ENCODE measurements around the gene MYOF.
A peak's percentile ranks its signal among the peaks of the same experiment; 100 is the strongest.

Gene MYOF, protein sequence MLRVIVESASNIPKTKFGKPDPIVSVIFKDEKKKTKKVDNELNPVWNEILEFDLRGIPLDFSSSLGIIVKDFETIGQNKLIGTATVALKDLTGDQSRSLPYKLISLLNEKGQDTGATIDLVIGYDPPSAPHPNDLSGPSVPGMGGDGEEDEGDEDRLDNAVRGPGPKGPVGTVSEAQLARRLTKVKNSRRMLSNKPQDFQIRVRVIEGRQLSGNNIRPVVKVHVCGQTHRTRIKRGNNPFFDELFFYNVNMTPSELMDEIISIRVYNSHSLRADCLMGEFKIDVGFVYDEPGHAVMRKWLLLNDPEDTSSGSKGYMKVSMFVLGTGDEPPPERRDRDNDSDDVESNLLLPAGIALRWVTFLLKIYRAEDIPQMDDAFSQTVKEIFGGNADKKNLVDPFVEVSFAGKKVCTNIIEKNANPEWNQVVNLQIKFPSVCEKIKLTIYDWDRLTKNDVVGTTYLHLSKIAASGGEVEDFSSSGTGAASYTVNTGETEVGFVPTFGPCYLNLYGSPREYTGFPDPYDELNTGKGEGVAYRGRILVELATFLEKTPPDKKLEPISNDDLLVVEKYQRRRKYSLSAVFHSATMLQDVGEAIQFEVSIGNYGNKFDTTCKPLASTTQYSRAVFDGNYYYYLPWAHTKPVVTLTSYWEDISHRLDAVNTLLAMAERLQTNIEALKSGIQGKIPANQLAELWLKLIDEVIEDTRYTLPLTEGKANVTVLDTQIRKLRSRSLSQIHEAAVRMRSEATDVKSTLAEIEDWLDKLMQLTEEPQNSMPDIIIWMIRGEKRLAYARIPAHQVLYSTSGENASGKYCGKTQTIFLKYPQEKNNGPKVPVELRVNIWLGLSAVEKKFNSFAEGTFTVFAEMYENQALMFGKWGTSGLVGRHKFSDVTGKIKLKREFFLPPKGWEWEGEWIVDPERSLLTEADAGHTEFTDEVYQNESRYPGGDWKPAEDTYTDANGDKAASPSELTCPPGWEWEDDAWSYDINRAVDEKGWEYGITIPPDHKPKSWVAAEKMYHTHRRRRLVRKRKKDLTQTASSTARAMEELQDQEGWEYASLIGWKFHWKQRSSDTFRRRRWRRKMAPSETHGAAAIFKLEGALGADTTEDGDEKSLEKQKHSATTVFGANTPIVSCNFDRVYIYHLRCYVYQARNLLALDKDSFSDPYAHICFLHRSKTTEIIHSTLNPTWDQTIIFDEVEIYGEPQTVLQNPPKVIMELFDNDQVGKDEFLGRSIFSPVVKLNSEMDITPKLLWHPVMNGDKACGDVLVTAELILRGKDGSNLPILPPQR (N-terminal part only)

GRCh38 chr10:93482145-93482834 is at the start of gene MYOF:
Gene MYOF, minus strand, starts transcription at chr10:93482334. Its CDS starts 140 bp downstream, at chr10:93482194.
- DNase-seq (ENCODE audit: low read depth): no peak

DNA sequence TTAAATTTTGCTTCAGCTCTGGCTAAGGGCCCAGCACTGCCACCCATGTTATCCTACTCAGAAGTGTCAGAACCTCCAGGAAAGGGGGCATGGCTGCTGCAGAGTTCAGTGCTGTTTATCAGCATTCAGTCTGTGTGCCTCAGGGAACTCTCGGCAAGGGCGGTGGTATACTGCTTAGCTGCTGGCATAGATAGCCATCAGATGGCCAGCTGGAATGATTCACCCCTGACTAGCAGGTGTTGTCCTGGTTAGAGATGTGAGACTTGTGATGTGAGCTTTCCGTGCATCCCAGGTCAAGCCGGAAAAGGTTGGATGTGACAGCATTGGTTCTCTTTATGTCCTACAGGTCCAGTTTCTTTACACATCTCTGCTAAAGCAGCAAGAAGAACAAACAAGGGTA is 36.4 kb upstream of the MYOF start:
- DNase-seq (ENCODE audit: low read depth): no peak

DNA sequence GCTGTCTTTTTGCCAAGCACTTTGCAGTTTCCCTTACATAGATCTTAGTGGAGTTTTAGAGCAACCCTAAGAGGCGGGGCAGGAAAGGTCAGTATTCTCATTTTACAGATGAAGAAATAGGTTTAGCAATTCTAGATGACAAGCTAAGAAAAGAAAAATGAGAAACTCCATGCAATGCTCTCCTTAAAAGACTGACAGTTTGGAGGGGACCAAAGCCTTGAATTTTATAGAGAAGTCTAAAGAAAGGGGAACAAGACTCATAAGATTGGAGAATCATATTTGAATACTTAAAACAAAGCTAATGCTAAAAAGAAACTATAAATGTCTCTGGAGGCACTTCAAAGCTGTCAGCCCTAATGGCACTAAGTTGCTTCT is 33.9 kb upstream of the MYOF start:
- no peak for DNase-seq (ENCODE audit: low read depth)

GRCh38 chr10:93515071-93516005 is 33.2 kb upstream of the MYOF start:
- no peak for DNase-seq (ENCODE audit: low read depth)

DNA sequence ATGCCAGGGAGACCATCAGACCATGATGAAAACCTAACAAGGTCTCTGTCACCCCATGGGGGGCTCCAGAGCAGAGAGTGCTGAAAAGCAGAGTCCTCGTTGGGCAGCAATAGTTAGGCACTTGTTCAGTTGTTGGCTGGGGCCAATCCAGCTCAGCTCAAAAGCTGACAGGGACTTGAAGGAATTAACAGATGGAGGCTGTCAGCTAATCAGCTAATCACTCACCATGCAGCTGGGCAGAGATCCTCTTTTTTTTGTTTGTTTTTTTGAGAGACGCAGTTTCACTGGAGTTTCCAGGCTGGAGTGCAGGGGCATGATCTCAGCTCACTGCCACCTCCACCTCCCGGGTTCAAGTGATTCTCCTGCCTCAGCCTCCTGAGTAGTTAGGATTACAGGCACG is 32.4 kb upstream of the MYOF start:
- DNase-seq (ENCODE audit: low read depth): no peak

- DNase-seq (ENCODE audit: low read depth): no peak
These were observed 31.0 kb upstream of the MYOF start for GRCh38 chr10:93513091-93513490.

GRCh38 chr10:93512565-93512964 is 30.4 kb upstream of the MYOF start:
- no peak for DNase-seq (ENCODE audit: low read depth)

DNA sequence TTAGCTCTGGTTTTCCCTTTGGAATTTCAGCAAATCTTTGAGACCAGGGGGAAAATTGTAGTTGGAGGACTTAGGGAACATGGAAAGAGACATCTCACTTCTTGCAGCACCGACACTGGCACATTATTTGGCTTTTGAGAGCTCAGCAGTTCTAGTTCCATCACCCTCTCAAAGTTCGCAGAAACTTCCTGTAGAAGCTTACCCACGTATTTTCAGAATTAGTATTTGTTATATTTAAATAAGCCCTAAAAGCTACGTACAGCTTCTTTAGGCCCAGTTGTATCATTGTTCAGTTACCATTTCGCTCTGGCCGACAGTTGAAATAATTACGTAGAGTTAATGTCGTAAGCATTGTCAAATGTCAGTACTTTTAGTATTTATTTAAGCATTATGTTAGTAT is 27.7 kb upstream of the MYOF start:
- DNase-seq (ENCODE audit: low read depth): no peak

GRCh38 chr10:93505075-93505474 is 22.9 kb upstream of the MYOF start:
- DNase-seq (ENCODE audit: low read depth): no peak

GRCh38 chr10:93503075-93503474 is 20.9 kb upstream of the MYOF start:
- DNase-seq (ENCODE audit: low read depth): no peak

GRCh38 chr10:93501650-93502049 is 19.5 kb upstream of the MYOF start:
- DNase-seq (ENCODE audit: low read depth): no peak

- no peak for DNase-seq (ENCODE audit: low read depth)
These were observed 16.0 kb upstream of the MYOF start for GRCh38 chr10:93498166-93498565.

DNA sequence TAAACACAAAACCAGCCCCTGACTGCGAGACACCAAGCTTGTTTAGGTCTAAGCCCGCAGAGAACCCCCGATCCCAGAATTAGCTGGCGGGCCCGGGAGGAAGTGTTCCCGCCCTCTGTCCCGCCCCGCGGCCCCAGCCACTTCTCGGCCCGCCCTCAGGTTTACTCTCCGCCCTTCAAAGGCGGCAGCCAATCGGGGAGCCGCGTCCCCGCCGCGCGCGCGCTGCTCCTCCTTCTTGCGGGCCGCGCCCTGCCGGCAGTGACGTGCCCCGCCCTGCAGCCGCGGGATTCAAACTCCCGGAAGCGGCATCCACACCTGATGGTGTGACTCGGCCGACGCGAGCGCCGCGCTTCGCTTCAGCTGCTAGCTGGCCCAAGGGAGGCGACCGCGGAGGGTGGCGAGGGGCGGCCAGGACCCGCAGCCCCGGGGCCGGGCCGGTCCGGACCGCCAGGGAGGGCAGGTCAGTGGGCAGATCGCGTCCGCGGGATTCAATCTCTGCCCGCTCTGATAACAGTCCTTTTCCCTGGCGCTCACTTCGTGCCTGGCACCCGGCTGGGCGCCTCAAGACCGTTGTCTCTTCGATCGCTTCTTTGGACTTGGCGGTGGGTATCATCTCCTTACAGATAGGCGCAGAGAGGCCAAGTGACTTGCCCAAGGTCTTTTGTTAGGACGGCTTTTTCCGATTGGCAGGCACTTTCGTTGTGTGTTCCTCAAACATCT is 14.3 kb upstream of the MYOF start, which contains the start of gene CEP55:
Gene CEP55 (plus strand): TSS at position 291 of the 720 bp plus-strand sequence. CDS start 3,440 bp downstream, outside the sequence.
- peak; percentile 75 for DNase-seq (ENCODE audit: low read depth)

DNA sequence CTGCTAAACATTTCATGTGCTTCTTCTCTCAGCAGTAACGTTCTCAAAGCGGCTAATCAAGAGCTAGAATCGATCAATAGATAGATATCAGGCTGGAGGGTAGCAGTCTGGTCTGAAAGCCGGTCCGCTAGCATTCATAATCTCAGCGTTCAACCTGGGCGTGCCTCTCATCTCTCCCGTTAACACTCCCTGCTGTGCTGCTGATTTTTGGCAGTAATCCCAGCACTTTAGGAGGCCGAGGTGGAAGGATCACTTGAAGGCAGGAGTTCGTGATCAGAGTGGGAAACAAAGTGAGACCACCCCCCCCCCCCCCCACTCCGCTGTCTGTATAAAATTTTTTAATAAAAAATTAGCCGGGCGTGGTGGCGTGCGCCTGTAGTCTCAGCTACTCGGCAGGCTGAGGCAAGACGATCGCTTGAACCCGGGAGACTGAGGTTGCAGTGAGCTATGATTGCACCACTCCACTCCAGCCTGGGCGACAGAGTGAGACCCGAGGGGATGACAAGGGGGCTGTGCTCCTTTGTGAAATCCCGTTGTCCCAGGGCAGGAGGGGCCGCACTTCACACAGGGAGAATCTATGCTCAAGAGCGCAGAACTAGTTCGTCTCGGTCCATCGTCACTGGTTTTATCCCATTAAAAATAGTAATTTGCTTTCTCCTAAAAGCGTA is 13.7 kb upstream of the MYOF start:
- no peak for DNase-seq (ENCODE audit: low read depth)

DNA sequence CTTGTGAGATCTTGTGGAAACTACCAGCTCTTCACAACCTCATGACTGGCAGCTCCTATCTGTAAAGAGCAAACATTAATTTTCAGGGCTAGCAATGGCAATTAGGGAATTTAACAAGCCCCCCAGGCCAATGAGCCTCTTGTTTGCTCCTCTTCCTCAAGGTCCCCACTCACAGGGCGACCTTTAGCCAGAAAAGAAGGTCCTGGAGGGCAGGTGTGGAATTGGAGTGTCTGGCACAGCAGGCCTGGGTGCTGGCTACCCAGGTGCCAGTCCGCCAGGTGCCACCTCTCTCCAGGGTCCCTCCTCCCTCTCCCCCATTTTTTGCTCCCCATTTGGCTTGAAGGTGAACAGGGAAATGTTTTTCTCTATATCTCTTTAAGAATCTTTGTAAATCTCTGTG is 12.4 kb upstream of the MYOF start:
- DNase-seq (ENCODE audit: low read depth): no peak

DNA sequence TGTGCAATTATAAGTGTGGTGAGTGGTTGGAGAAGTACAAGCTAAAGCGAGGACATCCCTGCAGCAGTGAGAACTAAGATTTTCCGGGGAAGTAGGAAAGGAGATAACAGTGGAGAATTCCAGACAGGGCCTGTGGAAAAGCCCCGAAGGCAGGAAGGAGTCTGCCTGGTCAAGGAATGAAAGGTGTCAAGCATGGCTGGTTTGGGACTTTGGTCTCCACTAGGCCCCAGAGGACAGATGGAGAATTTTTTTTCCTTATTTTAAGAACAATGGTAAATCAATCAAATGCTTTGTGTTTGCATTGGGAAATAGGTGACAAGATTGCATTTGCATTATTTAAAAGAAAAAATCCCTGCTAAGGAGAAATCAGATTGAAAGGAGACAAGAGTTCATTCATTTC is 11.0 kb upstream of the MYOF start:
- DNase-seq (ENCODE audit: low read depth): no peak

DNA sequence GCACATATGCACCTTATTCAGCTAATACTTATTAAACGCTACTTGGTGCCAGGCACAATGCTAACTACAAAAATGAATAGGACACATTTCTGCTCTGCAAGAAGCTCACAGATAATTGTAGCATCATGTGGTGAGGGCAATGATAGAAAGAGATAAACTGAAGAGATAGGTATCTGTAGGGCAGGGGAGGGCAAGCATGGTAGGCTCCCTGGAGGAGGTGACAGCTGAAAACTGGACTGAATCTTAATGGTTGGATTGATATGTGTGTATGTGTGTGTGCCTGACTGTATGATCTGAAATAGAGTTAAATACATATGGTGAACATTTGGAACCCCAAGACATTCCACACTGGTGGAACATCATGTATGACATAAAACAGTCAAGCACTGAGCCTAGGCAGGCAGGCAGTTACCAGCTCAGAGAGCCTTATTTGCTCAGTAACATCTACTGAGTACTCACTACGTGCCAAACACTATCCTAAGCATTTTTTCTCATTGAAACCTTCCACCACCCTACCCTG is 9.5 kb upstream of the MYOF start:
- no peak for DNase-seq (ENCODE audit: low read depth)

- DNase-seq (ENCODE audit: low read depth): no peak
These were observed 6.9 kb upstream of the MYOF start for GRCh38 chr10:93488956-93489528.

DNA sequence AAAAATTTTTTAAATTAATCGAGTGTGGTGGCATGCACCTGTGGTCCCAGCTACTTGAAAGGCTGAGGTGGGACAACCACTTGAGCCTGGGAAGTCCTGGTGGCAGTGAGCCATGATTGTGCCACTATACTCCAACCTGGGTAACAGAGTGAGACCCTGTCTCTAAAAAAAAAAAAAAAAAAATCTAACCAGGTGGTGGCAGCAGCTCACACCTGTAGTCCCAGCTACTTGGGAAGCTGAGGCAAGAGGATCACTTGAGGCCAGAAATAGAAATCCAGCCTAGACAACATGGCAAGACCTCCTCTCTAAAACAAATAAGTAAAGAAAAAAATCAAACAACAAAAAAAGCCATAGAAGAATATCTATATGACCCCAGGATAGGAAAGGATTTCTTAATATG is 3.6 kb upstream of the MYOF start:
- DNase-seq (ENCODE audit: low read depth): no peak

Data from CMK (cell line).